CMK (cell line): ENCODE results near the gene PRR33.
"Not testable (repeated sequence)": the region's sequence is repeated elsewhere in the genome, so short reads cannot be mapped to it uniquely, and the experiment has no call there.

ENCODE experiments used
- DNase-seq: peaks from one replicate; pipeline ENCODE4 v3.0.0-alpha.2; 2010; ENCODE audit warnings: low read depth

PRR33 gene

DNA sequence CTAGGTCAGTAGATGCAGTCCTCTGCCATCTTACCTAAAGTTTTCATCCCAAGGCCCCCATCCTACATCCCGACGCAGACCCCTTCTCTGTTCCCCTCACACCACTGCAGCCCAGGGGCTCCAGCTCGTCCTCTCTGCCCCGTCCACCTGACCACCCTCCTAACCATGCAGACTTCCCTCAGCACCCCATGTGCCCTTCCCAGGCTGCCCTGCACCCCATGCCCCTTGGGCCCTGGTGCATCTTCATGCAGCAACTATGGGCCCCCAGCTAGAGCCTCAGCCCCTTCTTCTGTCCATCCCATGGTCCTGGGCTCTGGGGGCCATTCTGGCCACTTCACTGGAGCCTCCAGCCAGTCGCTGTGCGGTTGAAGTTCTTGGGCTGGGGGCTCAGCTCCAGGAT, 2.9 kb downstream of the PRR33 start:
- no peak for DNase-seq

DNA sequence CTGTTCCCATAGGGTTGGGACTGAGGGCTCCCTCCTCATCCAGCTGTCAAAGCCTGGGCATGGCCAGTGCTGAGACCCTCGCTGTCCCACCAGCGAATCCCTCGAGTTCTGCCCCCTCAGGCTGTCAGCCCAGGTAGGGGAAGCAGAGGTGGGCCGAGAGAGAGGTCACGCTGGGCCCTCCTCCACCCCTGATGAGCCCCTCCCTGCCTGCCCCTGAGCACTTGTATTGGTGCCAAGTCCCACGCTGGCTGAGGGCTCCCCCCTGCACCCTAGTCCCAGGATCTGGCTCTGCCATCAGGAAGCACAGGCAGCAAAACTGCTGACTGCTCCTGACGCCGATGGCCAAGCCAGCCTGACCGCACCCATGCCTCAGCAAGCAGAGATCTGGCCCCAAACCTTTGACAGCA, 3.3 kb downstream of the PRR33 start:
- DNase-seq, result no peak

DNA sequence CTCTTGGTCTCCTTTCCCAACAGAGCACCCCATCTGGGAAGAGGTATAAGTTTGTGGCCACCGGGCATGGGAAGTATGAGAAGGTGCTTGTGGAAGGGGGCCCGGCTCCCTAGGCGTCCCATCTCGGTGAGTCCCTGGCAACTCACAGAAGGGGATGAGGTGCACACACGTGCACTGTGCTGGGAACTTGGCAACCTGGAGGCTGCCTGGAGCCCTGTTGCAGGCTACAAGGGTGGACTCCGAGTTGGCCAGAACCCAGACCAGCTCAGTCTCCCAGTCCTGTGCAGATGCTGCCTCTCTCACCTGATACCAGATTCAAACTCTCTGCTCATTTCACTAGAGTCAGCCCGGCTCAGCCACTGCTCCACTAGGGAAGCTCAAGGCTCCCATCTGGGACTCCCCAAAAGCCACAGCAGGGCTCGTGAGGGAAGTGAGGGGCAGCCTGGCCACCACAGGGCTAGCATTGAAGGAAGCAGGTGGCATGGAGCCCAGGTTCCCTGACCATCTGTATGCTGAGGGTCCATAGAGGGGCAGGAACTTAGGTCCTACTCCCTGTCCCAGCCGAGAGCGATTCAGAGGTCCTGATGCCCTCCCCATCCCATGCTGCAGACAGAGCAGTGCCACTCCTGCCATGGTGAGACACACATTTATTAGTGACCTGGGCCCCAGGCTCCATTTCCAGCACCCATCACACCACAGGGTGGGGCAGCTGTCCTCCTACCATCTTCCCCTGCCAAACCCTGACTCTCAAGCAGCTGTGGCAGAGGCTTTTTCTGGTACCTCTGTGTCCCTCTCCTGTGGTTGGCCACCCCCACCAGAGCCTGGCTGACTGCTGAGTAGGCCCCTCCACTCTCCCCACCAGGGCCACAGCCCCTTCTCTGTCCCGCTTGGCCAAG, 4.0 kb downstream of the PRR33 start:
- DNase-seq, result no peak

DNA sequence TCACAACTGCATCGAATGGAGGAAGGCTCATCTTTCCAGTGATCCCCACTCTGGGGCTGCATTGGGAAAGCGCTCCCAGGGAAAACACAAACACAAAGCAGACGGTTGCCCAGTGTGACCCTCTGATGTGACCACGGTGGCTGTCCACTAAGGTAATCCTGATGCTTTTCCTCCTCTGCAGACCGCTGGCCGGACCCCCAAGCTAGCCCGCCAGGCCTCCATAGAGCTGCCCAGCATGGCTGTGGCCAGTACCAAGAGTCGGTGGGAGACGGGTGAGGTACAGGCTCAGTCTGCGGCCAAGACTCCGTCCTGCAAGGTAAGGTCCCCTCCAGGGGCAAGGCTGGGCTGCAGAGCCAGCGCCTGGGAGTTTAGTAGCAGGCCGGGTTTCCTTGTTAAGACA, 5.1 kb downstream of the PRR33 start:
- not testable (repeated sequence) for DNase-seq

DNA sequence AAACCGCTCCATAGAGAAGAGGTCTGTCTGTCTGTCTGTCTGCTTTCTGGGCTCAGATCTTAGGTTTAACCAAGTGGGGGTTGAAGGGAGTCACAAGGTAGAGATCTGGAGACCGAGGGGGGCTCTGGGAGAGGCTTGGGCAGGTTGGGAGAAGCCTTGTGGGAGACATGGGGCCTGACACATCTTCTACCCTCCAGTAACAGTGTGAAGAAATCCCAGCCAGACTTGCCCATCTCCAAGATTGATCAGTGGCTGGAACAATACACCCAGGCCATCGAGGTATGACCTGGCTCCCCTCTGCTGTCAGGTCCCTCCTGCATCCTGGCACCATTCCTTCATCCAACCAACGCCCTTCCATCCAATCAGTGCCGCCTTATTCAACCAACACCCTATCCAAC, 7.4 kb downstream of the PRR33 start:
- DNase-seq, result no peak

DNA sequence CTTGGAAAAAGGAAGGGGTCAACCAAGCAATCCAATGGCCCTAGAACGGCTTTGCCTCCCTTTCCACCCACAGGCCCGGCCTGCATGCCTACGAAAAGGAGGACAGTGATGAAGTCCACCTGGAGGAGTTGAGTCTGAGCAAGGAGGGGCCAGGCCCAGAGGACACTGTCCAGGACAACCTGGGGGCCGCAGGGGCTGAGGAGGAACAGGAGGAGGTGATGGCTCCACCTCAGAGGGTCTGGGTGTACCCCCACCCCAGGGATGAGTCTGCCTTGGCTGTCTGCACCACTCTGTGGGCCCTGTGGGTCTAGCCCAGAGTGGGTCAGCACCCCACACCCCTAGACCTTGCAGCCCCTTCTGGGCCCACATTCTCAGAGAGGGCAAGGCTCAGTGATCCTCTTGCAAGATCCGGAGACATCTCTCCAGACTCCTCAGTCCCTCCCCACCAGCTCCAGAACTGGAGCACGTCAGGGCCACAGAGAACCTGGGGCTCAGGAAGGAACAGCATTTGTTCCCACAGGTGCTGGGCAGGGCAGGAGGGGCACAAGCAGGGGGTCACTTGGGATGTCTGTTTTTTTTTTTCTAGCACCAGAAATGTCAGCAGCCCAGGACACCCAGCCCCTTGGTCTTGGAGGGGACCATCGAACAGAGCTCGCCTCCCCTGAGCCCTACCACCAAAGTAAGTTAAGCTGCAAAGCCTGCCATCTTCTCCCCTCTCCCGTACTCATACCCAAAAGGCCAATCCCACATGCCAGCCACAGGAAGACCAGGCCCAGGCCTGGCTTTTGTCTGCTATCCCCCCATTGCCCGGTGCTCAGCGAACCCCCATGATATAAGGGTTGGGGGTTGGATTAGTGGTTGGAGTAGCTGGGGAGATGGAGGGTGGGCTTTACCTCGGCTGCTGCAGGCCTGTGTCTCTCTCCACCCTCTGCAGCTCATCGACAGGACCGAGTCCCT, 8.1 kb downstream of the PRR33 start:
- no peak for DNase-seq

DNA sequence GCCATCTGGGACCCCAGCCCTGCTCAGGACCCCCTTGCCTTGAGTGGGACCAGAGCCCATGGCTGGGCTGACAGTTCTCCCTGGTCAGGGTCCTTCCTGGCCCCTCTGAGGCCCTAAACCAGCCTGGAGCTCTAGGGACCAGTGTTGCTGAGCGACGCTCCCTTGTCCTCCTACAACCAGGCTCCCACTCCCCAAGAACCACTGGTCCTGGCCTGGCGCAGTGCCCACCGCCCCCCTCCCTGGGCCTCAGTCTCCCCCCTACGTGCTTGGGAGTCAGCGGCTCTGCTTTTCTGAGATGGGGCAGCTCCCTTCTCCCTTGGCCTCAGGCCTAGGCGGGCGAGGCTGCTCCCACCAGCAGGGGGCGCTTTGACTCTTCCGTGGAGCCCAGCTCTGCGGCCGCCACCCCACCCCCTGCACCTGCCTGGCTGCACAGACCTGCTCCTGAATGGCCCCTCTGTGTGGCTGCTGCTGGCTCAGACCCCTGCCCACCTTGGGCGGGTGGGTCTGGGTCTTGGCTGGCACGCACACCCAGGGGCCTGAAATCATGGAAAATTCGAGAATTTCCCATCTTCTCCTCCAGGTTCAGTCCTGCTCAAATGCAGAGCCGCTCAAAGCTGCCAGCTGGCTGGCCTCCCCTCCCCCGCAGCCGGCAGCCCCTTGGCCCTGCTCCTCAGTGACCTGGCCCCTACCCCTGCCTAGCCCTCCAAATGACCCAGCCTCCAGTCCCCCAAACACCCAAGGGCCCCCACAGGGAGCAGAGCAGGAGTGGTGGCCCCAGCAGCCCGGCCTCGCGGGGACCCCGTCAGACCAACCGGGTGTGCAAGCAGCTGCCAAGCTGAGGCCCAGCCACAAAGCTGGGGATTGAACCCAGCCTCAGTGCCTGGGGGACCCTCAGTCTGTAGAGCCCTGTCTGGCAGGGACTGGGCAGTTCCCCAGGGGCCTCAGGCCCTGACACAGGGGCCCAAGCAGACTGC, 9.1 kb downstream of the PRR33 start:
- no peak for DNase-seq

DNA sequence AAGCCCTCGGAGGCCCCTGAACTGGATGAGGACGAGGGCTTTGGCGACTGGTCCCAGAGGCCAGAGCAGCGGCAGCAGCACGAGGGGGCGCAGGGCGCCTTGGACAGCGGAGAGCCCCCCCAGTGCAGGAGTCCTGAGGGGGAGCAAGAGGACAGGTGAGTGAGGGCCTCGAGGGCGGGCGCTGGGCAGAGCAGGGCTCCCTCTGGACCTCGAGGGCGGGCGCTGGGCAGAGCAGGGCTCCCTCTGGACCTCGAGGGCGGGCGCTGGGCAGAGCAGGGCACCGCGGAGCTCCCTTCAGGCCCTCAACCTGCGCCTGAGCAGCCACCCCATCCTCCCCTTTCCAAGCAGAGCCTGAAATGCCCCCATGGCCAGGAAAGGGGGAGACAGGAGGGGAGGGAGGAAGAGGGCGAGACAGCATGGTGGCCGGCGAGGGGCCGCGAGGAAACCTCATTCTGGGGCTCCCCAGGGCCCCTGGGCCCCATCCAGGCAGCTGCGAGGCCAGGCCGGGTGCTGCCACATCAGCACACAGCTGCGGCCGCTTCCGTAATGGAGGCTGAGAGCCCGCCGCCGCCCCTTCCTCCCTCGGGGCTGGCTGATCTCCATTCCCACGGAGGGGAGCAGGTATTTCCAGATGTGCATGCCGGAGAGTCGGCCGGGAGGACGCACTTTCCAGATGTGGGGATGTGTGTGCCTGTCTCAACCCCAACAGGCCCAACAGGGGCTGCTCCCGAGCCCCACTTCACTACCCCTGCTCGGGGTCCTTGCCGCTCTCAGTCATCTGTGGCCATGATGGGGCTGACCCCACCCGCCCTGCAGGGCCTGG, 10.0 kb downstream of the PRR33 start:
- no peak for DNase-seq

DNA sequence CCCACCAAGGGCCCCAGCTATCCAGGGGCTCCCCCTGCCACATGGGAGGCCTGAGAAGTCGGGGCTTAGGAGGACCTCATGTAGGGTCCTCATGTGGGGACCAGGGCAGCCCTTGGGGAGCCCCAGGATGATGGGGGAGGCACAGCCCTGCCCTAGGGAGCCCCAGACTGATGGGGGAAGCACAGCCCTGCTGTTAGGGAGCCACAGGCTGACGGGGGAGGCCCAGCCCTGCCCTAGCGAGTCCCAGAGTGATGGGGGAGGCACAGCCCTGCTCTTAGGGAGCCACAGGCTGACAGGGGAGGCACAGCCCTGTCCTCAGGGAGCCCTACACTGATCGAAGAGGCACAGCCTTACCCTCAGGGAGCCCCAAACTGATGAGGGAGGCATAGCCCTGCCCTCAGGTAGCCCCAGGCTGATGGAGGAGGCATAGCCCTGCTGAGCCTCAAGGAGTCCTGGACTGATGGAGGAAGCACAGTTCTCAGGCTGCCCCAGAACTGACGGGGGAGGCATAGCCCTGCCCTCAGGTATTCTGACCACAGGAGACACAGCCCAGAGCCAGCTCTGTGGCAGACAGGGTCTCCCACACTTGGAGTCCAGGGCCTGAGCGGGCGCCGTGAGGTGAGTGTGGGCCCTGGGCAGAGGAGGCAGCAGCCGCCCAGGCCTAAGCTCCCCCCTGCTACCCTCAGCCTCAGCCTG, 10.8 kb downstream of the PRR33 start:
- no peak for DNase-seq

DNA sequence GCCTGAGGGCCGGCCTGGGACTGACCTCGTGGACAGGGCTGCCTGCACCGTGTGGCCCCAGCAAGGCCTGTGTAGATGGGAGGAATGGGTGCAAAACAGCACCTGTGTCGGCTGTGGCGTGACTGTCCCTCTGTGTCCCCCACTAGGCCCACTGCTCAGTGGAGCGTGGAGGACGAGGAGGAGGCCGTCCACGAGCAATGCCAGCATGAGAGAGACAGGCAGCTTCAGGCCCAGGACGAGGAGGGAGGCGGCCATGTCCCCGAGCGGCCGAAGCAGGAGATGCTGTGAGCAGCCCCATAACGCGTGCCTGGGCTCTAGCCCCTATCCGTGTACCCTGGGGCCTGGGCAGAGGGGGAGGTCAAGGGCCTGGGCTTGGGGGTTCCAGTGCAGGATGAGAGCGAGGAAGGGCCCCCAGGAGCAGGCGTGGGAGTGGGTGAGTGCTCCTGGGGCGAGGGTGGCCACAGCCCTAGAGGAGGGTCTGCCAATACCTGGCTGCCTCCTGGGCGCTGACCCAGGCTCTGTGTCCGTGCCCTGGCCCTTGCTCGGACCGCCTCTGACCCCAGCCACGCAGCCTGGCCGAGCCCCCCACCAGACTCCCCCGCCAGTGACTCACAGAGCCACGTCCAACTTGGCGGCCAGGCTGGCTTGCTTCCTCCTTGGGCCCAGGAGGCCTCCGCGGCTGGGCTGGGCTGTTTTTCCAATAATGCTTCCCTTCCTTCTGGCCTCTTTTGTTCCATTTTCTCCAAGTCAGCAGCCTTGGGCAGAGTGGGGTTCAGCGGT, 11.6 kb downstream of the PRR33 start:
- DNase-seq, result no peak

DNA sequence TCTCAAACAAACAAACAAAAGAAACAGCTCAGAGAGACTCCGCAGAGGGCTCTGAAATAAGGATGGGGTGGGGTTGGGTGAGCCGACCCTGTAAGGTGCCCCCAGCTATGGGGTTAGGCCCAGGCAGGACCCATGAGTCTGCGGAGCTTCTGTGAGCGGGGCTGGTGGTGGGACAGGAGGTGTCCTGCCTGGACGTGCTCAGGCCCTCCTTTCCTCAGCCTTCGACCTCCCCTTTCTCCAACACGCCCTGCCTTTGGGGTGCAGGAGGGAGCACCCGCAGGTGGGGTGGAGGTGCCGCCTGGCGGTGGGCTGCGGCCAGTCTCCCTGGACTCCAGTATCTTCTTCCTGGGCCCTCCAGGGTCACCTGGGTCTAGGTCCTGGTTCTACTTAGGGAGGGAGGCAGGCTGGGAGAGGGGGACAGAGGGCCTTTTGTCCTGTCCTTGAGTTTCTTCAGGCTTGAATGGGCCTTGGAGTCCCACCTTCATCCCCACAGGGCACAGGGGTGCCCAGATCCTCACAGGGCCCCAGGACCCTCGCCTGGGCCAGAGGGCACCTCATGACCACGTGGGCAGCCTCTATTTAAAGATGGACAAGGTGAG, 12.3 kb downstream of the PRR33 start:
- DNase-seq, result no peak

DNA sequence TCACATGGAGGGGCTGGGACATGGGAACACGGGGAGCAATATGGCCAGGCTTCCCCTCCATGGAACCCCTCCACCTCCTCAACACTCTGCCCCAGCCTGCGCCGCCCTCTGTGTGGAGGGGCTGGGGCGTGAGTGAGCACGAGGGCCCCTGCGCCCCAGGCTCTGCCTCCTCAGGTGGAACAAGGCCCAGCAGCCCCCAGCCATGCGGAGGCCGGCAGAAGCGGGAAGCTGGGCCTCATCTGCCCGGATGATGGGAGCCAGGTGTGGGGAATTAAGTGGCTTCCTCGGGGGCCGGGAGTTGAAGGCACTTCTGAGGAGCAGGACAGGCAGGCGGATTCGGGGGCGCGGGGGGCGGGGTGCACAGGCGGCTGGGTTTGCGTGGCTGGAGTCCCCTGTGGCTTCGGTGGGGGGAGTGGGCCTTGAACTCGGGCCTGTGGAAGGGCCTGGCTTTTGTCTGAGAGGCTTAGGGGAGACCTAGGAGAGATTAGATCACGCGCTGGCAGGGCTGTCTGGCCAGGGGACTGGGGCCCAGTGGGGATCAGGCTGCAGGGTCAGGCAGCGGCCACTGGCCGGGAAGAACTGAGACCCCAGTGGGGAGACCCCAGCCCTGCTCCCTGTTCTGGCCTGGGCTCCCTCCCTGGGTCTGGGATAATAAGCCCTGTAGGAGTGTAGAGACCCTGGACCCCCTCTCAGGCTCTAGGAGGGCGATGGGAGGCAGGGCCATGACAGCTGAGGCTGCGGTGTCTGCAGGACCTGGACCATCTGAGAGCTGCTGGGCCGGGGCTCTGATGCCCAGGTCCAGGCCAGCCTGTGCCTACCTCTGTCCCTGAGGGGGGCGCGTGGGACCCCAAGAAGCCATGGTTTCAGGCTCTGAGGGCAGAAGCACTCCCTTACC, 13.3 kb downstream of the PRR33 start:
- DNase-seq, result no peak

DNA sequence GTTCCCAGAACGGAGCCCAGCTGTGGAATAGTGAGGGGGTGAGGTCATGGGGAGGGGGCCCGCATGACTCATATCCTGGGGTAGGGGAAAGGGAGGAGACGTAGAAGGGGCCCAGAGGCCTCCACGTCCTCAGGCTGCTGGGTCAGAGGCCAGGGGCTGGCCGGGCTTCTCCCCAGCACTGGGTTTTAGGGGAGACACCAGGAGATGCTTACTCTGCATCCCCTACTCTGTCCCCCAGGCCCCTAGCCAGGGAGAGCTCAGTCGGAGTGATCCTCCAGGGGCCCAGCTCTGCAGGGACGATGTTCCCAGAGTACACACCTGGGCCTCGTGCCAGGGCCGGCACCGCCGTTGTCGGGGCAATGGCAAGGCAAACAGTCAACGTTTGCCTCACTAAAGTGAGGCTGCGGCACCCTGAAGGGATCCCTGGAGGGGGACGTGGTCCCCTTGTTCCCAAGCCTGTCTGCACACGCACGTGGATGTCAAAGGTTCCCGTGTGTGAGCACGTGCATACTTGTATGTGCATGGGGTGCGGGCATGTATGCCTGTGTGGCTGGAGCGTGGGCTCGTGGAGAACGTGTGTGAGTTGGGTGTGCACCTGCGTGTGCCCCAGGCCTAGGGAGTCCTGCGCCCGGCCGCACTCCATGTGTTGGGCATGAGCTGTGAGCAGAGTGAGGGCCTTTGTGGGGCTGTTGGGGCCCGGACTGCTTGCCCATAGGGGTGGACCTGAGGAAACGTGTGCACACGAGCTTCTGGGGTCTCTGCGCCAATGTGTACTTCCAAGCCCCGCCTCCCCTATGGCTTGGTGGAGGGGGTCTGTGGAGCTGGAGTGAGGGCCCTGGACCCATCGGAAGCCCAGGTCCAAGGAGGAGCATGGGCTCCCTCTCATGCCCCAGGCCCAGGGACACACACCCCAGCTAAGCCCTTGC, 14.2 kb downstream of the PRR33 start:
- DNase-seq, result no peak

DNA sequence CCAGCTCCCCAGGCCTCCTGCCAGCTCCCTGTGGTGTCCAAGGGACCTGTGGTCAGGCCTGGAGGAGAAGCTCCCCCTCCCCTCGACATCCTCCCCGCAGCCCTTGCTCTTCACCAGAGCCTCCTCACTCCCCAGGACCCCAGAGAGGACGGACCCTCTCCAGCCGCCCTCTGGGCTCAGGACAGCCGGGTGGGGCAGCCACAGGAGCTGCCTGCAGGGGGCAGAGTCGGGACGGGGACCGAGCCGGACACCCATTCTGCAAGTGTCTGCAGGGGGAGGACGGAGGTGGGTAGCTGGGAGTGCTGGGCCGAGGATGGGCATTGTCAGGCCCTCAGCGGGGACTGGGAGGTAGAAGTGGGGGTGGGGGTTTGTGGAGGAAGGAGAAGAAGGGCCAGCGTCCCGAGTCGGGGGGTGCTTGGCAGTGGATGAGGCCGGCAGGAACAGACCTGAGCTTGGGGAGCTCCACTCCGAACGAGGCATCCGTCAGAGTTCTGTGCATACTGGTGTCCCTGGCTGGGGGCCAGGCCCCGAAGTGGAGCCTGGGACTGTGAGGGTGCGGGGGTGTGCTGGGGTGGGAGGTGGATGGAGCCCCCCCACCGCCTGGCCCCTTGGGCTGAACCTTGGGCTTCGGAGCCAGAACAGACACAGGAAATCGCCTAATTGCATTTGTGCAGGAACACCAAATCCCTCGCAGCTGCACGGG, 15.2 kb downstream of the PRR33 start:
- no peak for DNase-seq

DNA sequence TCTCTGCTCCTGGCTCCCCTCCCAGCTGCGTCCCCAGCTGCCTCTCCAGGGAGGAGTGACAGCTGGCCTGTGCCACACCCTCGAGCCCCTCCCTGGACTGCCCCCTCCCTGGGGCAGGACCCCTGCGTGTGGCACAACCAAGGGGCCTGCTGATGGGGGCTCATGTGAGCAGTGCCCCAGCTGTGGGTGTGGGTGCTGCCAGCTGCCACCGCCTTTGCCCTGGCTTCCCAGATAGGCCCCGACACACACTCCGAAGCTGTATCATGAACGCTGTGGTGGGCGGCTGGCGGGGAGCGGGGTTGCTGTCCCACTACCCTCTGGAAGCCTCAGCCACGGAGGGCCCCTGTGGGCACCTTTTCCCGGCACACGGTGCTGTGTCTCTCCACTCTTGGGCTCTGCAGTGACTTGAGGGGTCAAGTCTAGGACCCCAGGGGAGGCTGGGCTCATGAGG, 15.8 kb downstream of the PRR33 start:
- DNase-seq, result not testable (repeated sequence)
